Right lung (tissue), 5 donors: ENCODE results near the gene GFOD2. TPM values are rescaled to one million over a fixed set of nuclear protein-coding genes. Genes with fewer than 3 reads are reported as not detected.

Experiments used
- DNase-seq, 2 donors: peaks; one replicate each; pipeline ENCODE4 v3.0.0-alpha.2; 2013
- polyA plus RNA-seq, 5 donors: library from polyadenylated mRNA; unstranded; fragments of 120-200 nt; gene quantifications; one replicate each; pipeline versions ENCODE4 v1.2.1 to v1.2.3, GENCODE V29; 2013; ENCODE audit warnings: inconsistent platforms in 1 of 5, low replicate concordance in 1 of 5; ENCODE audit not compliant: insufficient read length in 5 of 5, insufficient read depth in 1 of 5

Gene GFOD2
- polyA plus RNA-seq, 5 donors, result 28.1 to 40.8 (median 36.1) TPM

DNA sequence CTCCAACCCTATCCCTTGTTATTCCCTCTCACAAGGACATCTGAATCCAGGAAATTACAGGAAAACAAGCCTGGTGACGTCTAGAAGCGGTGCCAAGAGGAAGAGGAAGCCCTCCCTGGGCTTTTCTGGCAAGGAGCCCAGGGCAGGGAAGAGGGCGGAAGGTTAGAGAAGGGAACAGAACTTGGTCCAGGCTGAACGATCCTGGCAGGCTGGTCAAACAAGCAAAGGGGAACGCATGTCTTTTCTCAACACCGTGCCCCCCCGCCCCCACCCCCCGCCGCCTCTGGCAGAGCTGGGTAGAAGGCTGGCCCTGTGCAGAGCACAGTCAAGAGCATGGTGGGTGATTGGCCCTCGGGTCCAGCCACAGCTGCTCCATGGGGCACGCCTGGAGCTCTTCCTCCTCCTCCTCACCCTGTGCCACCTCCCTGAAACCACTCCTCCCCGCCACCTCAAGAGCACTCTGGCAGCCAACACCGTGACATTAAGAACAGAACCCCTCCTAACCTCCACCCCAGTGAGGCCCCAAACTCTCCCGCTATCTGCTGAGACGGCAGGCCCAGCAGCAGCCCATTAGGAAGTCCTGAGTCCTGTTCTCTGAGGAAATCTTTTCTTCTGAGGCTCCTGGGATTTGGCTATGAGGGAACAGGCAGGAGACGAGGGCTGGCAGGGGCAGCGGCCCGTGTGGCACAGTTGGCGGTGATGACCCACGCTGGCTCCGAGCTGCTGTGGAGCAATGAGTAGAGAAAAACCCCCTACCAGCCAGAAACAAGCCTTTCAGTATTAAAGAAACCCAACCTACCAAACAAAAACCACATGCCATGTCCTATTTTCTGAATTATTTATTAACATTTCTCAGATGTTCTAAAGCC is 45.2 kb downstream of the GFOD2 start:
- DNase-seq, result peak; percentile 54 to 64

DNA sequence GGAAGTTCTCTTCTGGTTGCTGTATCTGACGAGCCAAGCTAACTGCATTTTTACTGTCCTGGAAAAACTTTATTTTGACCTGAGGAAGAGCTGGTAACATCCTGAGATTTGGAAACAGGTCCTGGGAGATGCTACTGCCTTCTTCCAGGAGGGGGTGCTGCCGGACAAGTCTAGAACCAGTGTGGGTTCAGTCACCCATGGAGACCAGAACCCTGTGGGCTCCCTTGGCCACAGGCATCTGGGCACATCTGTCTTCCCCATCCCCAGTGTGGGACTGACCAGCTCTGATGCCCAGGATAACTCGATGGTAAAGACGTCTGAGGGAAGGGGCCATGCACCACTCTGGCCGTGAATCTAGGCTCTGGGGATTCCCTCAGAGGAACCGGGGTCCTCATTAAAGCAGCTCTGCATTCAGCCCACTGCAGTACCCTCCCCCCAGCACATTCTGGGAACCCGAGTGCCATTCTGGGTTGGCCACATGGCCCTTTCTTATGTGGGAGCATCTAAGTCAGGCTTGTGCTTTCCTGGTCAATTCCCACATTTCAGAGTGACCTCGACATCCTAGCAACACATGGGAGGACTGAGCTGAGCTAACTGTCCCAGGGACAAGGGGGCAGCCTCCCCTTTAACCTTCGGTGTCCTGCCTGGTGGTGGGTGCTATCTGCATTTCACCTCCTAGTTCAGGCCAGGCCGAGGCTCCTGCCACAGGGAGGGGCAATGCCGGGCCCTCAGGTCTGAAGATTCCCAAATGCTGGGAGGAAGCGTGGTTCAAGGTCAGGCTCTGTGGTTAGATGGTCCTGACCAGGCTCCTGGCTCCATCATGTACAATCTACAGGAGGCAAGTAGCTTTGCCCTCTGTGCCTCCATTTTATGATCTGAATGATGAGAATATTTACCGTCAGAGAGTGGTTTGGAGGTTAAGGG is 46.1 kb downstream of the GFOD2 start:
- DNase-seq, result no peak

DNA sequence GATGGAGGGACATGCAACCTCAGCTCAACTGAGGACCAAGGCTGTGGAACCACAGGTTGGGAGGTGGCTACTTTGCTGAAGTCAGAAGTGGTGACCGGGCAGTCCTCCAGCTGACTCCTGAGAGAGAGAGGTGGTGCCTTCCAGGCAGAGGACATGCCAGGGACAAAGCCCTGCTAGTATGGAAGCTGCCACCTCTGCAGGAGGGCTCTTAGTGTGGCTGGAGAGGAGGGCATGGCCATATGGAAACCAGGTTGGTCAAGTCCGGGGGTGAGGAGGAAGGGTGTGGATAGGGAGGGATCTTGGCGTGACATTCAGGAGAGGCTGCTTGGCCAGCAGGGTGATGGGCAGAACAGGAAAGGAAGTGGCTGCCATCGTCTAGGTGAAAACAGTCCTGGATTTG is 46.8 kb downstream of the GFOD2 start:
- DNase-seq, result no peak

DNA sequence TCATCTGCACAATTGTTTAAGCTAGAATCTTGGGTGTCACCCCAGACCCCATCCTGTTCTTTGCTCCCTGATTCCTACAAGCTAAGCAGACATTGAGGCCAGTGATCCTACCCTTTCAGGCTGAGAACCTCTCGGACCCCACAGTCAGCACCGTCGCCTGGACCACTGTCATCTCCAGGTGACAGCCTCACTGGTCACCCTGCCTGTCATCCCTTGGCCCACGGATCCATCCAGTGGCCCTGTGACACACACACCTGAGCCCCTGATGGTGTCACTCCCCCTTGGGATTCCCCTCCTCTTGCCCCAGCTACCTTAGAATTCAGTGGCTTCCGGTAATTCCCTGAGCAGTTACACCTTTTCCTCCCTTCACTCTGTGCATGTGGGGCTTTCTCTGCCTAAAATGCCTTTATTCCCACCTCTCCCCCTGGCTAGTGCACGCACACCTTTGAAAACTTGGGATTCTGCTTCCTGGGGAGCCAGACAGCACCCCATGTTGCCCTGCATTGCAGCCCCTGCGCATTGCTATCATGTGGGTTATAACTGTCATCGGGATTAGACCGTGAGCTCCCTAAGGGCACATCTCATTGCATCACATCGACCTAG is 49.5 kb downstream of the GFOD2 start:
- no peak for DNase-seq

DNA sequence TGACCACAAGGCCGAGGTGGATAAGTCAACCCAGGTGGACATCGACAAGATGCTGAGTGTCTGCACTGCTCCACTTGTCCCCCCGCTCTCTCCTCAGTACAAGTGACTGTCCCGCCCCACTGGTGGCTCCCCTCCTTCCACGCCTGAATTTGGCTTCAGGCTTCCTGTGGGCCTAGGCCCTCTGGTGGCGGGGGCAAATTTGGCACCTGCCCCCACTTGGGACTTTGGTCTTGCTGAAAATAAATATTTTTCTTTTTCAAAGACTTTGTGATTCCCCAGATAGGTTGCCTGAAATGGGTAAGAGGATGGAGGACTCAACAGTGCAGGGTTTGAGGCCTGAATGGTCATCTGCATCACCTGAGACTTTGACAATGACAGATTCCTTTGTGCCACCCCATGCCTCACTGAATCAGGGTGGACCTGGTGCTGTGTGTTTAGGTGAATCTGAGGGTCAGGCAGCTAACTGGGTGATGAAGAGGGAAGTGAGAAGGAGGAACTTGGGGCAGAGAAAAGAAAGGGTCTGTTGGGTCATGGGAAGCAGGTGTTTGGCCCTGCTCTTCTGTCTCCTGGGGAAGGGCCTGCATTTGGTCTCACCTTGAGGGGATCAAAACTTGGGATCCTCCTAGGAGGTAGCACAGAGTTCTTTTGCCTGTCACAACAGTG is 50.5 kb downstream of the GFOD2 start:
- DNase-seq, result no peak

DNA sequence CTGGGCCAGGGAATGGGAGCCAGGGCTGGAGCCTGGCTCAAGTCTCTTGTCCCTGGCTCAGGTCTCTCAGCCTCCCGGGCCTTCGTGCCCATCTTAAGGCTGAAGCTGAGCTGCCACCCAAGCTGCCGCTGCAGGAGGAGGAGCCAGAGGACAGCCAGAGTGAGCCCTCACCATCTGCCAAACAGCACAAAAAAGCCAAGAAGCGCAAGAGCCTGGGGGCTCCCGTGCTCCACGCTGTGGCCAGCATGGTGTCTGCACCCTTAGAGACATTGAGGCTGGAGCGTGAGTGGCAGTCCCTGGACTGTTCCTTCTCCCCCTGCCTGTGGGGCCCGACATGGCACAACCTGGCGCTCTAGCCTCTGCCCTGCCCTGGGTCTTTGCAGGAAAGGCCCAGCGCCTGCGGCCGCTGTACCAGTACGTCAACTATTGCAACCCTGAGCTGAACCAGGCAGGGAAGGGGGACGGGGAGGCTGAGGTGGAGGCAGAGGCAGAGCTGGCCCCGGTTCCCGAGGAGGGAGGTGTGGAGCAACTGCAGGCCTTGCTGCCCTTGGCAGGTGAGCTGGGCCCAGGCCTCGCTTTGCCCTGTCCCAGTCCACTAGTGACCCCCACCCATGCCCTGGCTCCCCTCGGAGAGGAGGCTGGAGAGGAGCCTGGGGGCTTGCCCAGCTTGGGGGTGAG is 51.2 kb downstream of the GFOD2 start:
- DNase-seq, result peak; percentile 81 to 86

DNA sequence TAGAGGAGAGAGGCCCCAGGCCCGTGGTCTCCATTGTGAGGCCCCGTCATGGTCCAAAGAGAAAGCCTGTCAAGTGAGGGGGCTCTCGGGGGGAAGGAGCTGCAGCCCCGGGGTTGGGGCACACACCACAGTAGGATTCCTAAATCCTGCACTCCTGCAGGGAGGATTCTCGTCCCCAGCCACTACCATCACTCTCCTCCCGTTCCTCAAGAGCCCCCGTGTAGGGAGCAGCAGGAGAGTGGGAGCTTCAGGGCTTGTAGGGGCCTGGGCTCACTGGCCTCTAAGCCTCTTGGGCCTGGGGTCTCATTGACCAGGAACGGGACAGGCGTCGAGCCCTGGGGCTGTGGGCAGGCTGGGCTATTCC is 51.7 kb downstream of the GFOD2 start:
- DNase-seq, result no peak

DNA sequence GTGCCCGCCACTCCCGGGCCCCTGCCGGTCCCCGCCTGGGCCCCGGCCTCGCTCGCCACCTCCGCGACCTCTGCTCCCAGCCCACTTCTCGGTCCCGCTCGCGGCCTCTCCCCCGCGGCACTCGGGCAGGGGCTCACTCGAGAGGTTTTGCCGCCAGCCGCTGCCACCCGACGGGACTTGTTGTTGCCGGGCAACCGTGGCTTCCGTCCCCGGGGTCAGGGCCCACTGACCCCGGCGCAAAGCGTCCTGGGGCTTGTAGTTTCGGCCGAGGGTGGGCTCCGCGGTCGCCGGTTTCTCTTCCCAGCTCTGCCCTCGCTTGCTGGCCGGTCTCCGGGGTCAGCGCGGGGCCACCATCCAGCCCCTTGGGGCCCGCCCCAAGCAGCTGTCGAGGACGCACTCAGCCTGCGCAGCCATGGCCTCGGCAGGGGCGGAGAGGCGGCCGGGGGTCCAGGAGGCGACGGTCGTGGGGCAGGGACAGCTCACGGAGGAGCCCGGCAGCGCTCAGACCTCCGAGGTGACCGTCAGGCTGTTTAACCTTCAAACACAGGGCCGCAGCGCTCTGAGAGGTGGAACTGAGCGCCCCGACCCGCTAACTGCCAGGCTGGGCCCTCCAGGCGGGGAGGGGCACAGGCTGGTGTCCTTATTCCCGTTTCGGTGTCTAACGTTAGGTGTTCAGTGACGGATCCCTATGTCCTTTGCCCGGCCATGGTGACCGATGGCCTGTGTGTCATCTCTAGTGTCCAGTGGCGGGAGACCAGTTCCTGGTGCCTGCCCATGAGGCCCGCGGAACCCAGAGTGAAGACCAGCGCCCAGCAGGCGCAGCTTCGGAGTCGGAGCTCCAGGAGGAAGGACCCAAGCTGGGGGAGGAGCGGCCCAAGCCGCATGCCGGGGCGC is 52.3 kb downstream of the GFOD2 start, which contains the start of the genes C16orf86 and ENKD1:
C16orf86 (plus strand) TSS at position 256 of the 894 bp plus-strand sequence; CDS start at position 413, 157 bp downstream.
ENKD1 (minus strand) TSS at position 192 of the 894 bp plus-strand sequence. CDS start 308 bp downstream, outside the sequence.
- peak; percentile 81 to 83 for DNase-seq

DNA sequence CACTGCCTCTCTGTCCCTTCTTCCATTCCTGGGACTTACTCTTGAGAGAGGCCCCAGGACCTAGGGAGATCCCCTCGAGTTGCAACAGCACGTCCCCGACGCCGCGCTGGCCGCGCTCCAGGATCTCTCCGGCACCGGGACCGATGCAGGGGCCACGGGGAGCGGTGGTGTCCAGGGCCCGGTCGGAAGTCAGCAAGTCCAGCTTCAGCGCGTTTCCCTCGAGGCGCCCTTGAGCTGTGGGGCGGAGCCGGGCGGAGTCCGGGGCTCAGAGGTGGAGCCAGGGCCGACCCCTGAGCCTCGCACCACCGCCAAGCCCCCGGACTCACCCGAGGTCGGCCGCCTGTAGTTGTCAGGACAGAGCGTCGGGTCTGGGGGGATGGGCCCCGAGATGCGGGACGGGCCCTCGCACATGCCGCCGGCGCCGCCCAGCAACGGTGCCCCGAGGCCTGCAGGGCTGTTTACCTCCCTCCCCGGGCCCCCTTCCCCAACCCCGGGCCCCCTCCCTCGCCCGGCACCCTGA is 53.0 kb downstream of the GFOD2 start:
- DNase-seq, result no peak

DNA sequence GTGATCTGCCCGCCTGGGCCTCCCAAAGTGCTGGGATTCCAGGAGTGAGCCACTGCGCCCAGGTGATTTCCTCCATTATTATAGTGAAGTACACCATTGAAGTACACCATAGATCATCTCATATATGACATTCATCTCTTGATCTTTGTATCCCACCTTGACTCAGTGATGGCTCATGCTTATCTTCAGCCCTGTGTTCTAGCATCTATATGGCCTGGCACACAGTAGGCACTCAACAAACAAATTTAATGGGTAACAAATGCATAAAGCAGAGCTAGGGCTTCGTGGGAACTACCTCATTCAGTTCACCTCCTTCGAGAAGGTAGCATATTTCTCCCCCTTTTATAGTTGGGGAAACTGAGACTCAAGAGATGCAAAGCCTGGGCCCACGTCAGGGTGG is 53.5 kb downstream of the GFOD2 start:
- no peak for DNase-seq

DNA sequence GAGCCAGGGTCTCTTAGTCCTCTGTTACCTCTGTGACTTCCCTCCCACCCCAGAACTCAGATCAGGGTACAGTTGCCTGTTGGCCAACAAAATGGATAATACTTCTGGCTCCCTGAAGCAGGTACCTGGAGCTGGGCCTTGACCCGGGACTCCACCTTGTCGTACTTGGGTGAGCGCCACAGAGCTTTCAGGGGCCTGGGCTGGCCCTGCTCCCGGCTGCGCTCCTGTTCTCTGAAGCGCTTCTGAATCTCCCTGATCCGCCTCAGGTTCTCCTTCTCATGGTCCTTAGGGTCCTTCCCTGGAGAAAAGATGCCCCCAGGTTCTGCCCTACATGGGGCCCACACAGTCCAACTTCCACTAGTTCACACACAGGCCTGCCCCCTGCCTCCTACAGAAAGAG is 54.2 kb downstream of the GFOD2 start:
- DNase-seq, result no peak

DNA sequence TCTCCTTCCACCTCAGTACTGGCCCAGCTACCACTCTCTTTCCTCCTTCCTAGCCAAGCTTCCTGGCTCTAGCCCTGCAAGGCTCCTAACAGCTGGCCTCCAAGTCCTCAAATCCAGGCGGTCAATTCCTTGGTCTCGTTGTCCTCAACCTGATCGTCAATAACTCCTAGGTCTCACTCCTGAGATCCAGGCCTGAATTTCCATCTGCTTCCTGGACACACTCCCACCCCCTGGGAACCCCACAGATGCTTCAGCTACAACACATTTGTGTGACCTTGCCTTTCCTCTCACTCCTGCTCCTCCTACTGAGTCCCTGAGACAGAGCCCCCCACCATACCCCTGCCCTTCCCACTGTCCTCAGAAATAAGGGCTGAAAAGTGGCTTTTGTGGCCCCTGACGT is 54.9 kb downstream of the GFOD2 start:
- no peak for DNase-seq

DNA sequence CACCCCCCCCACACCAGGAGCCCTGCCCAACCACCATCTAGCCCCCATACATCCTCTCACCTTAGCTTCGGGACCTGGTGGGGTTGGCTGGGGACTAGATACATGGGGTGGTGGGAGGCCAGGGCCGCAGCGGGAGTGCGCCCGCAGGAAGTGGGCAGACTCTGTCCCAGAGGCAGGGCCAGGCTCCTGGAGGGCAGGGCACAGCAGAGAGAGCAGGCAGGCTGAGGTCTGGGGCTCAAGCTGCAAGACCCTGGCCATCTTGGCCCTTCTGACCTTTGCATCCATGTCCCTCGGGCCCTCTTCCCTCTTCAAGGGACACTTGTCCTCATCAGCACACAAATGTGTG is 55.3 kb downstream of the GFOD2 start:
- DNase-seq, result no peak

DNA sequence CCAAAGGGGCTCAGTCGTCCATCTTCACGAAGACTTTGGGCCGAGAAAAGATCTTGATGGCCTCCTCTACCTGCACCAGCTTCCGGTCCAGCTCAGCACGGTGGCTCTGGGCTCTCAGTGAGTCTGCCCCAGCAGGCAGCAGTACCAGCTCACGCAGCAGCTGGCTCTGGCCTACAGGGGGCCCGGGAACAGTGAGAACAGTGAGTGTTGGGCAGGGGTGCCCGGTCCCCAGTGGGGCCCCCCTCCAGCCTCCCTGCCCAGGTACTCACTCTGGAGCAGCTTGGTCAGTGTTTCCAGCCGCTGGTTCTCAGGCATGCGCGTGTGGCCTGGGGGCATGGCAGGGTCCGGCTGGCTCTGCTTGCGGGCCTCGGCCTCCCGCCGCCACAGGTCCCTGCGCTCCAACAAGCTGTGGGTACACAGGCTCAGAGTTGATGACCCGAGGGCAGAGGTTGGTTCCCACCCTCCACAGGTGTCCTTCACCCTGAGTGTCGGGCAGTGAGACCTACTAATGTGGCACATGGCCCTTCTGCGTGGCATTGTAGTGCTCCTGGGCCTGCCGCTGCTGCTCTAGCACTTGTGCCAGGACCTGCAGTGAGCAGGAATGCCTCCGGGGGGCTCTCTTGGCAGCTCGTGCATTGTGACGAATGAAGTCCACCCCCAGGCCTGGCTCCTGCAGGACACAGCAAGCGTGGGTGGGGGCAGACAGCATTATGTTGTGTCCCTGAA is 55.8 kb downstream of the GFOD2 start:
- no peak for DNase-seq

DNA sequence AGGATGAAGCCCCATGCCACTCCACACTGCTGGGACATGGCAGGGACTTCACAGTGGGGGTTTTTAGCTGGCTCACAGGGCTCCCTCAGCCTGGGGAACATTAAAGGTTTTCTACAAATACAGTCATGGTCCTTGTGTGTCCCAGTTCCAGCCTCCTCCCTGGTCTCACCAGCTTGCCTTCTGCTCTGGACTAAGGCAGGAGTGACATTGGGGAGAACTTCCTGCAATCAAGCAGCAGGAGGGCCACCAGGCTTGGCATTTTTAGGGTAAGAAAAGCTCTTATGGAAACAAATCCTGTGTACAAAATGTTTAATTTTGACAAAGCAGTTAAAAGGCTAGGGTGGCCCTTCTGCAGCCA is 56.5 kb downstream of the GFOD2 start:
- no peak for DNase-seq

DNA sequence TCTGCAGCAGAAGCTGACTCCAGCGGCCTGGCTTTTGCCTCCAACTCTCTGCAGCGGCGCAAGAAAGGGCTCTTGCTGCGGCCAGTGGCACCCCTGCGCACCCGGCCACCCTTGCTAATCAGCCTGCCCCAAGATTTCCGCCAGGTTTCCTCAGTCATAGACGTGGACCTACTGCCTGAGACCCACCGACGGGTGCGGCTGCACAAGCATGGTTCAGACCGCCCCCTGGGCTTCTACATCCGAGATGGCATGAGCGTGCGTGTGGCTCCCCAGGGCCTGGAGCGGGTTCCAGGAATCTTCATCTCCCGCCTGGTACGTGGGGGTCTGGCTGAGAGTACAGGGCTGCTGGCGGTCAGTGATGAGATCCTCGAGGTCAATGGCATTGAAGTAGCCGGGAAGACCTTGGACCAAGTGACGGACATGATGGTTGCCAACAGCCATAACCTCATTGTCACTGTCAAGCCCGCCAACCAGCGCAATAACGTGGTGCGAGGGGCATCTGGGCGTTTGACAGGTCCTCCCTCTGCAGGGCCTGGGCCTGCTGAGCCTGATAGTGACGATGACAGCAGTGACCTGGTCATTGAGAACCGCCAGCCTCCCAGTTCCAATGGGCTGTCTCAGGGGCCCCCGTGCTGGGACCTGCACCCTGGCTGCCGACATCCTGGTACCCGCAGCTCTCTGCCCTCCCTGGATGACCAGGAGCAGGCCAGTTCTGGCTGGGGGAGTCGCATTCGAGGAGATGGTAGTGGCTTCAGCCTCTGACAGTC is 57.0 kb downstream of the GFOD2 start:
- no peak for DNase-seq

DNA sequence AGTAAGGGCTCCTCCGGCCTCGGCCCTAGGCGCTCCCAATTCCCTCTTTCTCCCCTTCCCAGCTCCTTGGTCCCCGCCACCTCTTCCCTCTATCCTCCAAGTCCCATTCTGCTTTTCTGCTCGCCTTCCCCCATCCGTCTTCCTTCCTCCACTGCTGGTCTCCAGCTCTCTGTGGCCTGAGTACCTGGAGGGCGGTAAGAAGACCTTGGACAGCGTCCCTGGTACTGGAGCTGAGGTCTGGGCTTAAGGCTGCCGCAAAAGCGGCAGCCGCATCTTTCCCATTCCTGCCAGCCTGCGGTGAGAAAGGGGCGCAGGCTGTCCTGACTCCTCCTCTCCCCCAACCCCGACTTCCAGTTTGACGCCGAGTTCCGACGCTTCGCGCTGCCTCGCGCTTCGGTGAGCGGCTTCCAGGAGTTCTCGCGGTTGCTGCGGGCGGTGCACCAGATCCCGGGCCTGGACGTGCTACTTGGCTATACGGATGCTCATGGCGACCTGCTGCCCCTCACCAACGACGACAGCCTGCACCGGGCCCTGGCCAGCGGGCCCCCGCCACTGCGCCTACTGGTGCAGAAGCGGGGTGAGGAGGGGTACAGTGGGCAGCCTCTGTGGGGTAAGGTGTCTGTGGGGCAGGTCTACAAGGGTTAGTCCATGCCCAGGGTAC is 57.9 kb downstream of the GFOD2 start:
- DNase-seq, result no peak

DNA sequence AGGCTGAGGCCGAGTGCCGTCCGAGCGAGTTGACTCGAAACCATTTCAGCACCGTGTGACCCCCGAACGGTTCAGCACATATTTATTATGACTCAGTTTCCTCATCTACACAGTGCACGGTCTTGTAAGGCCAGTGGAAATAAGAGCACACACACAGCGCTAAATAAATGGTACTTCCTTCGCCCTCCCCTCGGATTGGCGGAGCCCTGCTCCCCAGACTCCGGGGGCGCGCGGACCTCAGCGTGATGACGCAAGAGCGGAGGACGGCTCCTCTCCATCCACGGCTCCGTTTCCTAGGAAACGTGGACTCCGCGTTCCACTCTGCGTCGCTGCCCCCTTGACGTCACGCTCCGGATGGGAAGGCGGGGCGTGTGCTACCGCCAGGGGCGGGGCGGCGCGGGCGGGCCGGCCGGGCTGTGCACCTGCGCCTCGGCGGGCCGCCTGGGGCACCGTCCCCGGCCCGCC is 58.5 kb downstream of the GFOD2 start, which contains the start of gene PARD6A:
PARD6A (plus strand) TSS at position 397 of the 465 bp plus-strand sequence. CDS start 79 bp downstream, outside the sequence.
- DNase-seq, result peak; percentile 93 to 94
